CD4-positive, alpha-beta T cell treated with Interleukin-21 for 1 hour (primary cell): ENCODE results near the gene KRT73.

ENCODE experiments used
- DNase-seq: peaks from one replicate; pipeline ENCODE4 v3.0.0-alpha.2; 2020

KRT73 gene

GRCh38 chr12:52618216-52618615 lies at the start of gene KRT73:
Gene KRT73, minus strand, starts transcription at chr12:52618559. Its CDS starts 35 bp downstream, at chr12:52618524.
- no peak for DNase-seq

- no peak for DNase-seq
Measured at GRCh38 chr12:52667931-52668330, 49.6 kb upstream of the KRT73 start.

- no peak for DNase-seq
Measured at GRCh38 chr12:52667509-52667908, 49.1 kb upstream of the KRT73 start.

GRCh38 chr12:52666471-52666870 lies 48.1 kb upstream of the KRT73 start:
- no peak for DNase-seq

GRCh38 chr12:52663420-52663819 lies 45.1 kb upstream of the KRT73 start:
- DNase-seq: no peak

- DNase-seq: no peak
Measured at GRCh38 chr12:52662918-52663229, 44.5 kb upstream of the KRT73 start.

GRCh38 chr12:52662093-52662917 lies 43.9 kb upstream of the KRT73 start:
- DNase-seq: no peak

GRCh38 chr12:52661668-52662067 lies 43.3 kb upstream of the KRT73 start:
- DNase-seq: no peak

- DNase-seq: no peak
Measured at GRCh38 chr12:52660934-52661499, 42.7 kb upstream of the KRT73 start.

GRCh38 chr12:52659951-52660350 lies 41.6 kb upstream of the KRT73 start:
- no peak for DNase-seq

- DNase-seq: no peak
Measured at GRCh38 chr12:52659395-52659794, 41.0 kb upstream of the KRT73 start.

GRCh38 chr12:52658196-52658595 lies 39.8 kb upstream of the KRT73 start:
- no peak for DNase-seq

- no peak for DNase-seq
Measured at GRCh38 chr12:52657250-52657902, 39.0 kb upstream of the KRT73 start.

GRCh38 chr12:52656616-52657015 lies 38.3 kb upstream of the KRT73 start:
- no peak for DNase-seq

GRCh38 chr12:52655720-52656124 lies 37.4 kb upstream of the KRT73 start:
- DNase-seq: no peak

- DNase-seq: no peak
Measured at GRCh38 chr12:52655251-52655650, 36.9 kb upstream of the KRT73 start.

GRCh38 chr12:52651726-52652261 lies 33.4 kb upstream of the KRT73 start, which contains the start of gene KRT2:
Gene KRT2, minus strand, starts transcription at chr12:52652211. Its CDS starts 69 bp downstream, at chr12:52652142.
- no peak for DNase-seq

GRCh38 chr12:52650520-52651081 lies 32.2 kb upstream of the KRT73 start:
- DNase-seq: no peak

GRCh38 chr12:52649066-52649465 lies 30.7 kb upstream of the KRT73 start:
- no peak for DNase-seq

- no peak for DNase-seq
Measured at GRCh38 chr12:52648012-52648550, 29.7 kb upstream of the KRT73 start.

GRCh38 chr12:52647601-52648000 lies 29.2 kb upstream of the KRT73 start:
- DNase-seq: no peak

- DNase-seq: no peak
Measured at GRCh38 chr12:52646613-52647012, 28.3 kb upstream of the KRT73 start.

GRCh38 chr12:52645982-52646381 lies 27.6 kb upstream of the KRT73 start:
- no peak for DNase-seq
